Body of pancreas (tissue), 4 donors: ENCODE results near the gene NCBP2.

ENCODE experiments used
- POLR2A ChIP-seq, 3 donors: fragments of 450-650 bp; IDR thresholded peaks; one replicate each; pipeline ENCODE4 v1.6.1; 2016; ENCODE audit warnings: antibody characterized with exemption in 3 of 3, mild to moderate bottlenecking in 2 of 3
- TF ChIP-seq, protein P1 (sequence below), 7 experiments: fragments of 450-650 bp in 4 of 7; fragments of 200-600 bp in 3 of 7; sonication (generic) in 3 of 7; IDR thresholded peaks; one replicate each; pipeline ENCODE4 v1.5.1; 2016 to 2019; ENCODE audit warnings: antibody characterized with exemption in 7 of 7

DNA sequence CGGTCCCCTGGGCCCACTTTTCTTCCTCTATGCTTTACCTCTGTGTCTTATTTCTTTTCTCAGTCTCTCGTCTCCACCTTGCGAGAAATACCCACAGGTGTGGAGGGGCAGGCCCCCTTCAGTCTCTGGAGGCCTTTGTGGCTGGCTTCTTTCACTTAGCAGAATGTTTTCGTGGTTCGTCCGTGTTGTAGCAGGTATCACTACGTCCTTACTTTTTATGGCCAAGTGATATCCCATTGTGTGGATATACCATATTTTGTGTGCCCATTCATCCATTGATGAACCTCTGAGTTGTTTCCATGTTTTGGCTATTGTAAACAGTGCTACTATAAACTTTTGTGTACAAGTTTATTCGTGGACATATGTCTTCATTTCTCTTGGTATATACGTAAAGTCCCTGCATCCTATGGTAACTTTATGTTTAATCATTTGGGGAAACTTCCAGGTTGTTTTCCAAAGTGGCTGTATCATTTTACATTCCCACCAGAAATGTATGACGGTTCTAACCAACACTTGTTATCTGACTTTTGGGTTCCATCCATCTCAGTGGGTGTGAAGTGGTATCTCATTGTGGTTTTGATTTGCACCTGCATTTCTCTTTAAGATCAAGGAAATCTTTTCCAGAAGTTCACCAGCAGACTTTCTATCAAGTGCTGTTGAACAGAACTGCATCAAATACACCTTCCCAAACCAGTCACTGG lies 20.8 kb upstream of the NCBP2 start:
- TF ChIP-seq, protein P1, sequence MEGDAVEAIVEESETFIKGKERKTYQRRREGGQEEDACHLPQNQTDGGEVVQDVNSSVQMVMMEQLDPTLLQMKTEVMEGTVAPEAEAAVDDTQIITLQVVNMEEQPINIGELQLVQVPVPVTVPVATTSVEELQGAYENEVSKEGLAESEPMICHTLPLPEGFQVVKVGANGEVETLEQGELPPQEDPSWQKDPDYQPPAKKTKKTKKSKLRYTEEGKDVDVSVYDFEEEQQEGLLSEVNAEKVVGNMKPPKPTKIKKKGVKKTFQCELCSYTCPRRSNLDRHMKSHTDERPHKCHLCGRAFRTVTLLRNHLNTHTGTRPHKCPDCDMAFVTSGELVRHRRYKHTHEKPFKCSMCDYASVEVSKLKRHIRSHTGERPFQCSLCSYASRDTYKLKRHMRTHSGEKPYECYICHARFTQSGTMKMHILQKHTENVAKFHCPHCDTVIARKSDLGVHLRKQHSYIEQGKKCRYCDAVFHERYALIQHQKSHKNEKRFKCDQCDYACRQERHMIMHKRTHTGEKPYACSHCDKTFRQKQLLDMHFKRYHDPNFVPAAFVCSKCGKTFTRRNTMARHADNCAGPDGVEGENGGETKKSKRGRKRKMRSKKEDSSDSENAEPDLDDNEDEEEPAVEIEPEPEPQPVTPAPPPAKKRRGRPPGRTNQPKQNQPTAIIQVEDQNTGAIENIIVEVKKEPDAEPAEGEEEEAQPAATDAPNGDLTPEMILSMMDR (IDR thresholded peaks at IDR 0.05): no peak
- no peak for TF ChIP-seq POLR2A (IDR thresholded peaks at IDR 0.05)
